ENCODE results near the gene PRKCA. TPM values are rescaled to one million over a fixed set of nuclear protein-coding genes. Genes with fewer than 3 reads are reported as not detected.

The PRKCA gene
- total RNA-seq, 4 donors from 2014 or later, result 24.5 to 61.9 (median 40.8) TPM

- no peaks in the 10 kb centered on the region for H3K9me3 ChIP-seq
- no peak overlapping the region for H3K4me3 ChIP-seq
- H3K27ac ChIP-seq (replicated peaks in 1 of 4), result no peak overlapping the region
- 82% methylated on average over 3 of the region's 3 CpGs for WGBS
- H3K4me1 ChIP-seq, result peaks cover 6 to 55% (median 47%) of the 10 kb centered on the region in 4 donors
- H3K36me3 ChIP-seq, result peaks cover 0 to 5% (median 0%) of the 10 kb centered on the region in 4 donors
- no peak for DNase-seq (ENCODE audit: extremely low spot score)
- no peaks in the 10 kb centered on the region for H3K27me3 ChIP-seq
- intact Hi-C loops (cut with DNase I), result no loop called here
- no peak for TF ChIP-seq POLR2A (IDR thresholded peaks at IDR 0.05; ENCODE audit: low read depth)
- TF ChIP-seq, protein P1, sequence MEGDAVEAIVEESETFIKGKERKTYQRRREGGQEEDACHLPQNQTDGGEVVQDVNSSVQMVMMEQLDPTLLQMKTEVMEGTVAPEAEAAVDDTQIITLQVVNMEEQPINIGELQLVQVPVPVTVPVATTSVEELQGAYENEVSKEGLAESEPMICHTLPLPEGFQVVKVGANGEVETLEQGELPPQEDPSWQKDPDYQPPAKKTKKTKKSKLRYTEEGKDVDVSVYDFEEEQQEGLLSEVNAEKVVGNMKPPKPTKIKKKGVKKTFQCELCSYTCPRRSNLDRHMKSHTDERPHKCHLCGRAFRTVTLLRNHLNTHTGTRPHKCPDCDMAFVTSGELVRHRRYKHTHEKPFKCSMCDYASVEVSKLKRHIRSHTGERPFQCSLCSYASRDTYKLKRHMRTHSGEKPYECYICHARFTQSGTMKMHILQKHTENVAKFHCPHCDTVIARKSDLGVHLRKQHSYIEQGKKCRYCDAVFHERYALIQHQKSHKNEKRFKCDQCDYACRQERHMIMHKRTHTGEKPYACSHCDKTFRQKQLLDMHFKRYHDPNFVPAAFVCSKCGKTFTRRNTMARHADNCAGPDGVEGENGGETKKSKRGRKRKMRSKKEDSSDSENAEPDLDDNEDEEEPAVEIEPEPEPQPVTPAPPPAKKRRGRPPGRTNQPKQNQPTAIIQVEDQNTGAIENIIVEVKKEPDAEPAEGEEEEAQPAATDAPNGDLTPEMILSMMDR (IDR thresholded peaks at IDR 0.05), result no peak
- no peak for TF ChIP-seq EP300 (IDR thresholded peaks at IDR 0.05)
- no peak for TF ChIP-seq POLR2AphosphoS5 (IDR thresholded peaks at IDR 0.05)
Observed at GRCh38 chr17:66511135-66511534, 208.7 kb downstream of the PRKCA start.

GRCh38 chr17:66514227-66514806, 211.9 kb downstream of the PRKCA start:
- Histone ChIP-seq H3K27me3 (no peaks in the 10 kb centered on the region), H3K4me3 (no peak overlapping the region), H3K4me1 (peaks cover 14 to 50% (median 38%) of the 10 kb centered on the region in 4 donors), H3K27ac (replicated peaks in 1 of 4) (no peak overlapping the region), H3K36me3 (peaks cover 0 to 5% (median 0%) of the 10 kb centered on the region in 4 donors), H3K9me3 (no peaks in the 10 kb centered on the region)
- 78% methylated on average over 11 of the region's 11 CpGs for WGBS
- no peak for DNase-seq (ENCODE audit: extremely low spot score)
- intact Hi-C loops (cut with DNase I), result no loop called here
- TF ChIP-seq, protein P1 (IDR thresholded peaks at IDR 0.05), result no peak
- TF ChIP-seq POLR2AphosphoS5 (IDR thresholded peaks at IDR 0.05) (no peak), EP300 (IDR thresholded peaks at IDR 0.05) (no peak), POLR2A (IDR thresholded peaks at IDR 0.05; ENCODE audit: low read depth) (no peak)

DNA sequence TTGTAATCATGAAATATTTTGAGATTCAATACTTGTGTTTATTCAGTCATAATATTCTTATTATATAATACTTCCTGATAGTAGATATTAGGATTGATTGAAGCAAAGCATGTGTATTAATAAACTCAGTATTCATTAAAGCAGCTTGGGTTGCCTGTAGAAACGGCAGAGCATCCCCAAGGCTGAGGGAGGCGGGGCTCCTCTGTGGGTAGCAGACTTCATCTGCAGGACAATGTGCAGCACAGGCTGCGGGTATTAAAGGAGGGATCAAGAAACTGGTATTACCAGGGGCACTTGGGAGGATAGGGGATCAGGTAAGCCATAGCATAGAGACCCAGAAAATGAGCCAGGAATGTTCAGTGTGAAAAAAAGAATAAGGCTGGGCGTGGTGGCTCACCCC, 213.6 kb downstream of the PRKCA start:
- 83% methylated on average over 4 of the region's 4 CpGs for WGBS
- no peak overlapping the region for H3K4me3 ChIP-seq

GRCh38 chr17:66517336-66518009, 215.1 kb downstream of the PRKCA start:
- TF ChIP-seq POLR2AphosphoS5 (IDR thresholded peaks at IDR 0.05) (no peak), POLR2A (IDR thresholded peaks at IDR 0.05; ENCODE audit: low read depth) (no peak), EP300 (IDR thresholded peaks at IDR 0.05) (no peak)
- TF ChIP-seq, protein P1 (IDR thresholded peaks at IDR 0.05), result no peak
- H3K4me1 ChIP-seq, result peaks cover 14 to 54% (median 42%) of the 10 kb centered on the region in 4 donors
- no peaks in the 10 kb centered on the region for H3K27me3 ChIP-seq
- H3K36me3 ChIP-seq, result peaks cover 0 to 5% (median 0%) of the 10 kb centered on the region in 4 donors
- 78% methylated on average over 9 of the region's 9 CpGs for WGBS
- intact Hi-C loops (cut with DNase I), result no loop called here
- no peak for DNase-seq (ENCODE audit: extremely low spot score)
- no peak overlapping the region for H3K4me3 ChIP-seq
- peak overlapping the region in 1 of 4 donors; percentile 11 for H3K27ac ChIP-seq (replicated peaks in 1 of 4)
- no peaks in the 10 kb centered on the region for H3K9me3 ChIP-seq

More for the DNA sequence above, 213.6 kb downstream of the PRKCA start:
- H3K4me1 ChIP-seq, result peaks cover 11 to 52% (median 39%) of the 10 kb centered on the region in 4 donors
- peaks cover 0 to 5% (median 0%) of the 10 kb centered on the region in 4 donors for H3K36me3 ChIP-seq
- intact Hi-C loops (cut with DNase I), result no loop called here
- TF ChIP-seq EP300 (IDR thresholded peaks at IDR 0.05), result no peak
- DNase-seq (ENCODE audit: extremely low spot score), result no peak
- H3K27ac ChIP-seq (replicated peaks in 1 of 4), result no peak overlapping the region
- no peaks in the 10 kb centered on the region for H3K27me3 ChIP-seq
- no peaks in the 10 kb centered on the region for H3K9me3 ChIP-seq

DNA sequence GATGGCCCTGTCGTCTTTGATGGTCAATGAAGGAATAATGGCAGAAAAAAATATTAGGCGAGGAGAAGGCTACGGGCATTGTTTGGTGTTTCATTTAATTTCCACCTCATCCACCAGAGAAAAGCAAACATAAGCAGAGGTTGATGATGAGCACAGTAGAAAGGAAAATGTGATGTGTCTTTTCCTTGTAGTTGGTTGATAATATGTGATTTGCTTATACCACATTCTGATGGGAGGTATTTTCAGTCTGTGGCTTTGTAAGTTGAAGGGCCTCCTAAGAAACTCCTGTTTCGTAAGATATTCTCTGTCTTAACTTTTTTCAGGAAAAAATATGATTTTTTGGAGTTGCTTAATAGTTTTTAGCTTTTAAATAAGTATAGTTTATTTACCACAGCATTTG, 215.7 kb downstream of the PRKCA start:
- TF ChIP-seq POLR2A (IDR thresholded peaks at IDR 0.05; ENCODE audit: low read depth), result no peak
- TF ChIP-seq, protein P1 (IDR thresholded peaks at IDR 0.05), result no peak
- TF ChIP-seq EP300 (IDR thresholded peaks at IDR 0.05), result no peak
- no peak for TF ChIP-seq POLR2AphosphoS5 (IDR thresholded peaks at IDR 0.05)
- intact Hi-C loops (cut with DNase I), result no loop called here
- H3K4me1 ChIP-seq, result peaks cover 14 to 61% (median 49%) of the 10 kb centered on the region in 4 donors

More for the DNA sequence above, 215.7 kb downstream of the PRKCA start:
- no peak for DNase-seq (ENCODE audit: extremely low spot score)
- Histone ChIP-seq H3K27me3 (no peaks in the 10 kb centered on the region), H3K4me3 (no peak overlapping the region), H3K9me3 (no peaks in the 10 kb centered on the region), H3K36me3 (peaks cover 0 to 5% (median 0%) of the 10 kb centered on the region in 4 donors), H3K27ac (replicated peaks in 1 of 4) (peak overlapping the region in 1 of 4 donors; percentile 11)
- 63% methylated on average over 4 of the region's 4 CpGs for WGBS
